ENCODE measurements around the gene HRK. TPM values are rescaled to one million over a fixed set of nuclear protein-coding genes. Genes with fewer than 3 reads are reported as not detected.

HRK gene
- total and polyA plus RNA-seq, 8 donors = 0.06 to 0.25 (median 0.18) TPM; not detected in 5

DNA sequence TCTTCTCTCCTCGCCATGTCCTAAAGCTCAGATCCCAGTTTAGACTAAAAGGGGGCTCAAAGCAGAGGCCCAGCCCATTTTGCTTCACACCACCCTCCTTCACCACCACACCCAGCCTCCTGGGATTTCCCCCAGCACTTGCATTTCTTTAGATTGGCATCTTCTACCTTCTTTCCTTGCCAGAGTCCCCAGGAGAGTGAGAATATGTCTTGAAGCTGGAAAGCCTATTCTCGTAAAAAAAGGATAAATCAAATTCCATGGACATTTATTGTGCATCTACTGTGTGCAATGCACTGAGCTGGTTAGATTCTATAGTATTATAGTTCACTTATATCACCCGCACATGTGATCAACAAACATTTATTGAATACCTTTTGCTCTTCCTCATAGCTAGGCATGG, 39.7 kb upstream of the HRK start:
- Histone ChIP-seq H3K9me3 (no peaks in the 10 kb centered on the region), H3K4me3 (no peak overlapping the region), H3K36me3 (no peaks in the 10 kb centered on the region), H3K4me1 (peaks cover 50 to 92% (median 62%) of the 10 kb centered on the region in 4 donors), H3K27me3 (no peaks in the 10 kb centered on the region), H3K27ac (peak overlapping the region in 4 of 5 donors; percentile 41 to 79 (median 70))
- DNase-seq = no peak
- 65 to 76% (median 68%) methylated on average over 3 of the region's 3 CpGs for WGBS, 5 donors
- TF ChIP-seq CTCF (IDR thresholded peaks at IDR 0.05) (no peak), EP300 (IDR thresholded peaks at IDR 0.05) (no peak), POLR2A (IDR thresholded peaks at IDR 0.05) (no peak), POLR2AphosphoS5 (IDR thresholded peaks at IDR 0.05) (no peak)
- intact Hi-C loops (cut with DNase I; ENCODE audit: low total_unique reads) = no loop called here

- TF ChIP-seq CTCF (IDR thresholded peaks at IDR 0.05) (no peak), POLR2A (IDR thresholded peaks at IDR 0.05) (no peak), POLR2AphosphoS5 (IDR thresholded peaks at IDR 0.05) (no peak), EP300 (IDR thresholded peaks at IDR 0.05) (no peak)
- Histone ChIP-seq H3K36me3 (peaks cover 0 to 4% (median 0%) of the 10 kb centered on the region in 4 donors), H3K4me3 (no peak overlapping the region), H3K27ac (peak overlapping the region; percentile 34 to 79 (median 66)), H3K27me3 (no peaks in the 10 kb centered on the region), H3K4me1 (peaks cover 47 to 91% (median 58%) of the 10 kb centered on the region in 4 donors), H3K9me3 (no peaks in the 10 kb centered on the region)
- intact Hi-C loops (cut with DNase I; ENCODE audit: low total_unique reads) = no loop called here
- no peak for DNase-seq
- WGBS, 5 donors = 31 to 54% (median 48%) methylated on average over 6 of the region's 6 CpGs
These were observed 38.7 kb upstream of the HRK start for GRCh38 chr12:116919706-116920485.

DNA sequence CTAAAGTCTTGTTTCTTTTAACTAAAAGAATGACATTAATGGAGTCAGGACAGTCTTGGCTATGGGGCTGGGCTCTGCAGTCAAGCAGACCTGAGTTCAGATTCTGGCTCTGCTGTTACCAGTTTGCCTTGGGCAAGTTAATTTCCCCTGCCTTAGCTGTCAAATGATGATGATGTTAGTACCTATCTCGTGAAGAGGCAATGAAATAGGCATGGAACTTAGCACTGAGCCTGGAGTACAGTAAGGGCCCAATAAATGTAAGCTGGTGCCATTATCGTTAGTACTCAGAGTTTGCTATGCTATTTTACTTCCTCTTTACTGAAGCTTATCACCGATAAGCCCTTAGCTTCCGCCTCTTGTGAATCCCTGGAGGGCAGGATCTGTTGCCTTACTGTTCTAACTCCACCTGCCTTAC, 38.0 kb upstream of the HRK start:
- Histone ChIP-seq H3K4me1 (peaks cover 40 to 91% (median 54%) of the 10 kb centered on the region in 4 donors), H3K4me3 (no peak overlapping the region), H3K9me3 (no peaks in the 10 kb centered on the region), H3K27me3 (no peaks in the 10 kb centered on the region), H3K27ac (peak overlapping the region; percentile 34 to 79 (median 66)), H3K36me3 (peaks cover 0 to 4% (median 0%) of the 10 kb centered on the region in 4 donors)
- WGBS, 5 donors = 22 to 47% (median 34%) methylated on average over 4 of the region's 4 CpGs
- intact Hi-C loops (cut with DNase I; ENCODE audit: low total_unique reads) = no loop called here
- TF ChIP-seq POLR2AphosphoS5 (IDR thresholded peaks at IDR 0.05) = peak in 2 of 3 donors; percentile 49 to 84
- no peak for TF ChIP-seq POLR2A (IDR thresholded peaks at IDR 0.05)
- no peak for TF ChIP-seq EP300 (IDR thresholded peaks at IDR 0.05)
- TF ChIP-seq CTCF (IDR thresholded peaks at IDR 0.05) = no peak
- DNase-seq = peak in 1 of 2 donors; percentile 72

DNA sequence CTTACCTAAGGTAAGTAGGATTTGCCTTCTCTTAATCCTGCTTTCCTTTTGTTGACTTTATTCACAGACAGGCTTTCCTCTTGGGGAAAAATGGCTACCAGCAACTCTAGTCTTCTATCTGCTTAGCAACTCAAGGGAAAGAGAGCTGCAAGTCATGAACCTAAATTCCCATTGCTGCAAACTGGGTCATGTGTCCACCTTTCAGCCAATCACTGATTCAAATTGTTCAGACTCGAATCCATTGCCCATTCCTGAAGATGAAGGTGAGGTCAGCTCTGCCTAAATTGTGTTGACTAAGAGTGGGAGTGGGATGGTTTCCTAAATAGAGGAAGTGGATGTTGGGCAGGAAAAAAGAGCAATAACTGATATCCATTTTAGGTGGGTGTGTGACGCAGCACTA, 37.2 kb upstream of the HRK start:
- Histone ChIP-seq H3K36me3 (peaks cover 0 to 4% (median 0%) of the 10 kb centered on the region in 4 donors), H3K9me3 (no peaks in the 10 kb centered on the region), H3K4me1 (peaks cover 37 to 87% (median 58%) of the 10 kb centered on the region in 4 donors), H3K27me3 (no peaks in the 10 kb centered on the region), H3K27ac (peak overlapping the region in 3 of 5 donors; percentile 12 to 79 (median 79)), H3K4me3 (no peak overlapping the region)
- WGBS, 5 donors = 76 to 91% (median 87%) methylated on average over 2 of the region's 2 CpGs
- TF ChIP-seq POLR2A (IDR thresholded peaks at IDR 0.05) (no peak), POLR2AphosphoS5 (IDR thresholded peaks at IDR 0.05) (no peak), EP300 (IDR thresholded peaks at IDR 0.05) (no peak), CTCF (IDR thresholded peaks at IDR 0.05) (no peak)
- no peak for DNase-seq
- intact Hi-C loops (cut with DNase I; ENCODE audit: low total_unique reads) = no loop called here

Data from stomach (tissue), 9 donors.